ENCODE results near the gene SORL1-AS1.
A peak's percentile ranks its signal among the peaks of the same experiment; 100 is the strongest.

The SORL1-AS1 gene

DNA sequence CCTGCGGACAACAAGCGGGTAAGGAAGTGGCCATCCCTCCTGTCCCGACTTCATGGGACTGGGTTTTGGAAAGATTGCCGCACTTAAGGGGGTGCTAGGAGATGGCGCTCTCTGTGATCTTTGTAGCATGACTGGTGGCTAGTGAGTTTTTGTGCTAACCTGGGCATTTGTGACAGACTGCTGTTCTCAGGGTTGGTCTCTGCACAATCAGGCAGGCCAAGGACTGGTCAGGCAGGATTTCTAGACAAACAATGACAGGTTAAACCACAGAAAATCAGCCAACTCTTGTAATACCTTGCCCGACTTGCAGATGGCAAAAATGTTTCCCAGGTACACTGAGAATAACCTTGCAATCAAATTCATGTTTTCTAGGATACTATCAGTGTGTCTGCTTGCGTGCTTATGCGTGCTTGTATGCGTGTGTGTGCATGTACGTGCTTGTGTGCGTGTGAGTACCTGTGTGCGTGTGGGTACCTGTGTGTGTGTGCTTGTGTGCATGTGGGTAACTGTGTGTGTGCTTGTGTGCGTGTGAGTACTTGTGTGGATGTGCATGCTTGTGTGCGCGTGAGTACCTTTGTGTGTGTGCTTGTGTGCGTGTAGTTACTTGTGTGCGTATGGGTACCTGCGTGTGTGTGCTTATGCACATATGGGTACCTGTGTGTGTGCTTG, 25.6 kb upstream of the SORL1-AS1 start:
- ChIA-PET CTCF (interaction anchor here (1.8 kb wide), 1 partner anchor 32 kb away, joined by 5 read pairs; no protein-coding TSS in a partner anchor), POLR2A (no interaction called here)
- TF ChIP-seq, protein P1, sequence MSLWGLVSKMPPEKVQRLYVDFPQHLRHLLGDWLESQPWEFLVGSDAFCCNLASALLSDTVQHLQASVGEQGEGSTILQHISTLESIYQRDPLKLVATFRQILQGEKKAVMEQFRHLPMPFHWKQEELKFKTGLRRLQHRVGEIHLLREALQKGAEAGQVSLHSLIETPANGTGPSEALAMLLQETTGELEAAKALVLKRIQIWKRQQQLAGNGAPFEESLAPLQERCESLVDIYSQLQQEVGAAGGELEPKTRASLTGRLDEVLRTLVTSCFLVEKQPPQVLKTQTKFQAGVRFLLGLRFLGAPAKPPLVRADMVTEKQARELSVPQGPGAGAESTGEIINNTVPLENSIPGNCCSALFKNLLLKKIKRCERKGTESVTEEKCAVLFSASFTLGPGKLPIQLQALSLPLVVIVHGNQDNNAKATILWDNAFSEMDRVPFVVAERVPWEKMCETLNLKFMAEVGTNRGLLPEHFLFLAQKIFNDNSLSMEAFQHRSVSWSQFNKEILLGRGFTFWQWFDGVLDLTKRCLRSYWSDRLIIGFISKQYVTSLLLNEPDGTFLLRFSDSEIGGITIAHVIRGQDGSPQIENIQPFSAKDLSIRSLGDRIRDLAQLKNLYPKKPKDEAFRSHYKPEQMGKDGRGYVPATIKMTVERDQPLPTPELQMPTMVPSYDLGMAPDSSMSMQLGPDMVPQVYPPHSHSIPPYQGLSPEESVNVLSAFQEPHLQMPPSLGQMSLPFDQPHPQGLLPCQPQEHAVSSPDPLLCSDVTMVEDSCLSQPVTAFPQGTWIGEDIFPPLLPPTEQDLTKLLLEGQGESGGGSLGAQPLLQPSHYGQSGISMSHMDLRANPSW (CRISPR knock-in tag; conservative IDR thresholded peaks at IDR 0.05; ENCODE audit: low read depth): no peak
- TF ChIP-seq, protein P2, sequence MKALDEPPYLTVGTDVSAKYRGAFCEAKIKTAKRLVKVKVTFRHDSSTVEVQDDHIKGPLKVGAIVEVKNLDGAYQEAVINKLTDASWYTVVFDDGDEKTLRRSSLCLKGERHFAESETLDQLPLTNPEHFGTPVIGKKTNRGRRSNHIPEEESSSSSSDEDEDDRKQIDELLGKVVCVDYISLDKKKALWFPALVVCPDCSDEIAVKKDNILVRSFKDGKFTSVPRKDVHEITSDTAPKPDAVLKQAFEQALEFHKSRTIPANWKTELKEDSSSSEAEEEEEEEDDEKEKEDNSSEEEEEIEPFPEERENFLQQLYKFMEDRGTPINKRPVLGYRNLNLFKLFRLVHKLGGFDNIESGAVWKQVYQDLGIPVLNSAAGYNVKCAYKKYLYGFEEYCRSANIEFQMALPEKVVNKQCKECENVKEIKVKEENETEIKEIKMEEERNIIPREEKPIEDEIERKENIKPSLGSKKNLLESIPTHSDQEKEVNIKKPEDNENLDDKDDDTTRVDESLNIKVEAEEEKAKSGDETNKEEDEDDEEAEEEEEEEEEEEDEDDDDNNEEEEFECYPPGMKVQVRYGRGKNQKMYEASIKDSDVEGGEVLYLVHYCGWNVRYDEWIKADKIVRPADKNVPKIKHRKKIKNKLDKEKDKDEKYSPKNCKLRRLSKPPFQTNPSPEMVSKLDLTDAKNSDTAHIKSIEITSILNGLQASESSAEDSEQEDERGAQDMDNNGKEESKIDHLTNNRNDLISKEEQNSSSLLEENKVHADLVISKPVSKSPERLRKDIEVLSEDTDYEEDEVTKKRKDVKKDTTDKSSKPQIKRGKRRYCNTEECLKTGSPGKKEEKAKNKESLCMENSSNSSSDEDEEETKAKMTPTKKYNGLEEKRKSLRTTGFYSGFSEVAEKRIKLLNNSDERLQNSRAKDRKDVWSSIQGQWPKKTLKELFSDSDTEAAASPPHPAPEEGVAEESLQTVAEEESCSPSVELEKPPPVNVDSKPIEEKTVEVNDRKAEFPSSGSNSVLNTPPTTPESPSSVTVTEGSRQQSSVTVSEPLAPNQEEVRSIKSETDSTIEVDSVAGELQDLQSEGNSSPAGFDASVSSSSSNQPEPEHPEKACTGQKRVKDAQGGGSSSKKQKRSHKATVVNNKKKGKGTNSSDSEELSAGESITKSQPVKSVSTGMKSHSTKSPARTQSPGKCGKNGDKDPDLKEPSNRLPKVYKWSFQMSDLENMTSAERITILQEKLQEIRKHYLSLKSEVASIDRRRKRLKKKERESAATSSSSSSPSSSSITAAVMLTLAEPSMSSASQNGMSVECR (CRISPR knock-in tag; IDR thresholded peaks at IDR 0.05; ENCODE audit: borderline replicate concordance): no peak
- TF ChIP-seq TEAD4 (CRISPR knock-in tag; IDR thresholded peaks at IDR 0.05) (no peak), ZNF232 (CRISPR knock-in tag; IDR thresholded peaks at IDR 0.05) (no peak), ZNF138 (CRISPR knock-in tag; conservative IDR thresholded peaks at IDR 0.05) (0 out of 2 replicates have a peak, but pooled peaks have one; percentile 30), GTF2I (CRISPR knock-in tag; conservative IDR thresholded peaks at IDR 0.05) (no peak), FOXK1 (CRISPR knock-in tag; IDR thresholded peaks at IDR 0.05) (0 out of 2 replicates have a peak, but pooled peaks have one; percentile 19), NFE2L1 (CRISPR knock-in tag; IDR thresholded peaks at IDR 0.05) (no peak), ZNF263 (CRISPR knock-in tag; IDR thresholded peaks at IDR 0.05; ENCODE audit: low read depth) (no peak), HMGA2 (CRISPR knock-in tag; IDR thresholded peaks at IDR 0.05) (no peak)
- TF ChIP-seq, protein P3, sequence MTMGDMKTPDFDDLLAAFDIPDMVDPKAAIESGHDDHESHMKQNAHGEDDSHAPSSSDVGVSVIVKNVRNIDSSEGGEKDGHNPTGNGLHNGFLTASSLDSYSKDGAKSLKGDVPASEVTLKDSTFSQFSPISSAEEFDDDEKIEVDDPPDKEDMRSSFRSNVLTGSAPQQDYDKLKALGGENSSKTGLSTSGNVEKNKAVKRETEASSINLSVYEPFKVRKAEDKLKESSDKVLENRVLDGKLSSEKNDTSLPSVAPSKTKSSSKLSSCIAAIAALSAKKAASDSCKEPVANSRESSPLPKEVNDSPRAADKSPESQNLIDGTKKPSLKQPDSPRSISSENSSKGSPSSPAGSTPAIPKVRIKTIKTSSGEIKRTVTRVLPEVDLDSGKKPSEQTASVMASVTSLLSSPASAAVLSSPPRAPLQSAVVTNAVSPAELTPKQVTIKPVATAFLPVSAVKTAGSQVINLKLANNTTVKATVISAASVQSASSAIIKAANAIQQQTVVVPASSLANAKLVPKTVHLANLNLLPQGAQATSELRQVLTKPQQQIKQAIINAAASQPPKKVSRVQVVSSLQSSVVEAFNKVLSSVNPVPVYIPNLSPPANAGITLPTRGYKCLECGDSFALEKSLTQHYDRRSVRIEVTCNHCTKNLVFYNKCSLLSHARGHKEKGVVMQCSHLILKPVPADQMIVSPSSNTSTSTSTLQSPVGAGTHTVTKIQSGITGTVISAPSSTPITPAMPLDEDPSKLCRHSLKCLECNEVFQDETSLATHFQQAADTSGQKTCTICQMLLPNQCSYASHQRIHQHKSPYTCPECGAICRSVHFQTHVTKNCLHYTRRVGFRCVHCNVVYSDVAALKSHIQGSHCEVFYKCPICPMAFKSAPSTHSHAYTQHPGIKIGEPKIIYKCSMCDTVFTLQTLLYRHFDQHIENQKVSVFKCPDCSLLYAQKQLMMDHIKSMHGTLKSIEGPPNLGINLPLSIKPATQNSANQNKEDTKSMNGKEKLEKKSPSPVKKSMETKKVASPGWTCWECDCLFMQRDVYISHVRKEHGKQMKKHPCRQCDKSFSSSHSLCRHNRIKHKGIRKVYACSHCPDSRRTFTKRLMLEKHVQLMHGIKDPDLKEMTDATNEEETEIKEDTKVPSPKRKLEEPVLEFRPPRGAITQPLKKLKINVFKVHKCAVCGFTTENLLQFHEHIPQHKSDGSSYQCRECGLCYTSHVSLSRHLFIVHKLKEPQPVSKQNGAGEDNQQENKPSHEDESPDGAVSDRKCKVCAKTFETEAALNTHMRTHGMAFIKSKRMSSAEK (CRISPR knock-in tag; IDR thresholded peaks at IDR 0.05; ENCODE audit: borderline replicate concordance): no peak
- TF ChIP-seq, protein P4, sequence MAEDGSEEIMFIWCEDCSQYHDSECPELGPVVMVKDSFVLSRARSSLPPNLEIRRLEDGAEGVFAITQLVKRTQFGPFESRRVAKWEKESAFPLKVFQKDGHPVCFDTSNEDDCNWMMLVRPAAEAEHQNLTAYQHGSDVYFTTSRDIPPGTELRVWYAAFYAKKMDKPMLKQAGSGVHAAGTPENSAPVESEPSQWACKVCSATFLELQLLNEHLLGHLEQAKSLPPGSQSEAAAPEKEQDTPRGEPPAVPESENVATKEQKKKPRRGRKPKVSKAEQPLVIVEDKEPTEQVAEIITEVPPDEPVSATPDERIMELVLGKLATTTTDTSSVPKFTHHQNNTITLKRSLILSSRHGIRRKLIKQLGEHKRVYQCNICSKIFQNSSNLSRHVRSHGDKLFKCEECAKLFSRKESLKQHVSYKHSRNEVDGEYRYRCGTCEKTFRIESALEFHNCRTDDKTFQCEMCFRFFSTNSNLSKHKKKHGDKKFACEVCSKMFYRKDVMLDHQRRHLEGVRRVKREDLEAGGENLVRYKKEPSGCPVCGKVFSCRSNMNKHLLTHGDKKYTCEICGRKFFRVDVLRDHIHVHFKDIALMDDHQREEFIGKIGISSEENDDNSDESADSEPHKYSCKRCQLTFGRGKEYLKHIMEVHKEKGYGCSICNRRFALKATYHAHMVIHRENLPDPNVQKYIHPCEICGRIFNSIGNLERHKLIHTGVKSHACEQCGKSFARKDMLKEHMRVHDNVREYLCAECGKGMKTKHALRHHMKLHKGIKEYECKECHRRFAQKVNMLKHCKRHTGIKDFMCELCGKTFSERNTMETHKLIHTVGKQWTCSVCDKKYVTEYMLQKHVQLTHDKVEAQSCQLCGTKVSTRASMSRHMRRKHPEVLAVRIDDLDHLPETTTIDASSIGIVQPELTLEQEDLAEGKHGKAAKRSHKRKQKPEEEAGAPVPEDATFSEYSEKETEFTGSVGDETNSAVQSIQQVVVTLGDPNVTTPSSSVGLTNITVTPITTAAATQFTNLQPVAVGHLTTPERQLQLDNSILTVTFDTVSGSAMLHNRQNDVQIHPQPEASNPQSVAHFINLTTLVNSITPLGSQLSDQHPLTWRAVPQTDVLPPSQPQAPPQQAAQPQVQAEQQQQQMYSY (CRISPR knock-in tag; IDR thresholded peaks at IDR 0.05): 0 out of 2 replicates have a peak, but pooled peaks have one; percentile 28
- ATAC-seq: no peak
- Mint-ChIP-seq H3K27me3 (ENCODE audit: low read depth) (no peaks in the 10 kb centered on the region), H3K36me3 (peaks cover 4% of the 10 kb centered on the region; the same call in 1 of the 2 replicates), H3K9me3 (no peaks in the 10 kb centered on the region), H3K4me3 (peak overlapping the region; percentile 54), H3K4me1 (peaks cover 80% of the 10 kb centered on the region), H3K27ac (peak overlapping the region; percentile 94)
- DNase-seq (ENCODE audit: low spot score): no peak

Data from WTC11 (cell line).